ENCODE data around the gene TUSC7.

TUSC7 gene

GRCh38 chr3:116759316-116759715 lies 49.7 kb downstream of the TUSC7 start:
- no peak for TF ChIP-seq ZNF398 (tag by site-specific recombination; IDR thresholded peaks at IDR 0.05)
- no peak for TF ChIP-seq HOXC10 (CRISPR knock-in tag; IDR thresholded peaks at IDR 0.05)
- no peak for TF ChIP-seq SP7 (tag by site-specific recombination; IDR thresholded peaks at IDR 0.05)
- no peak for TF ChIP-seq ZNF366 (tag by site-specific recombination; conservative IDR thresholded peaks at IDR 0.05)
- TF ChIP-seq ZNF654 (tag by site-specific recombination; IDR thresholded peaks at IDR 0.05; ENCODE audit: low read depth) = no peak
- TF ChIP-seq ZNF302 (tag by site-specific recombination; IDR thresholded peaks at IDR 0.05; ENCODE audit: low read depth) = no peak
- TF ChIP-seq KLF8 (tag by site-specific recombination; IDR thresholded peaks at IDR 0.05) = no peak
- TF ChIP-seq GLIS2 (tag by site-specific recombination; IDR thresholded peaks at IDR 0.05) = no peak
- no peak for TF ChIP-seq ZNF155 (tag by site-specific recombination; IDR thresholded peaks at IDR 0.05)
- no peak for TF ChIP-seq ZNF777 (tag by site-specific recombination; IDR thresholded peaks at IDR 0.05; ENCODE audit: borderline replicate concordance)
- TF ChIP-seq ZNF747 (tag by site-specific recombination; IDR thresholded peaks at IDR 0.05) = no peak
- TF ChIP-seq PRDM1 (tag by site-specific recombination; IDR thresholded peaks at IDR 0.05) = no peak
- no peak for TF ChIP-seq ZNF148 (tag by site-specific recombination; IDR thresholded peaks at IDR 0.05; ENCODE audit: borderline replicate concordance)
- no peak for TF ChIP-seq ZSCAN16 (tag by site-specific recombination; IDR thresholded peaks at IDR 0.05)
- TF ChIP-seq ZNF600 (tag by site-specific recombination; IDR thresholded peaks at IDR 0.05) = no peak
- no peak for TF ChIP-seq SCRT2 (tag by site-specific recombination; IDR thresholded peaks at IDR 0.05)
- no peak overlapping the region for H3K27ac ChIP-seq (ENCODE audit: extremely low read depth, low read depth, low read length)
- H3K36me3 ChIP-seq (ENCODE audit: control insufficient read depth in 2 of 2, insufficient read depth in 1 of 2, low read length in 2 of 2) = no peaks in the 10 kb centered on the region
- POLR2A ChIA-PET = no interaction called here
- no peaks in the 10 kb centered on the region for H3K4me1 ChIP-seq (ENCODE audit: control insufficient read depth, insufficient read depth, low read length)
- H3K4me3 ChIP-seq (ENCODE audit: low read depth, low read length) = no peak overlapping the region
- H3K9me3 ChIP-seq (ENCODE audit: control insufficient read depth, insufficient read depth, low read depth, low read length) = no peaks in the 10 kb centered on the region
- CTCF ChIA-PET = interaction anchor here (0.6 kb wide), 1 partner anchor 1777 kb away, joined by 3 read pairs; no protein-coding TSS in a partner anchor

All from HEK293 (cell line).